Loucy (cell line): ENCODE measurements around the gene RBMS2.
"Not testable (repeated sequence)": the region's sequence is repeated elsewhere in the genome, so short reads cannot be mapped to it uniquely, and the experiment has no call there.

ENCODE experiments used
- H2AFZ ChIP-seq: fragments of 200-600 bp; sonication (generic); 2 replicates; pipeline ENCODE4 v1.6.0; 2016; ENCODE audit warnings: antibody characterized with exemption, mild to moderate bottlenecking, low read length, moderate library complexity
- H3F3A ChIP-seq: fragments of 200-600 bp; 2 replicates; pipeline ENCODE4 v1.6.0; 2016; ENCODE audit warnings: antibody characterized with exemption, low read depth, mild to moderate bottlenecking
- H3K27me3 ChIP-seq: fragments of 200-600 bp; sonication (generic); 2 replicates; pipeline ENCODE4 v1.6.1; 2014; ENCODE audit warnings: low read length, mild to moderate bottlenecking; ENCODE audit not compliant: insufficient read depth, poor library complexity, severe bottlenecking
- H3K36me3 ChIP-seq: fragments of 200-600 bp; sonication (generic); 2 replicates; pipeline ENCODE4 v1.6.1; 2016; ENCODE audit warnings: low read length; ENCODE audit not compliant: insufficient read depth
- H3K4me1 ChIP-seq: fragments of 200-600 bp; sonication (generic); 2 replicates; pipeline ENCODE4 v1.5.1; 2014; ENCODE audit warnings: low read length, mild to moderate bottlenecking; ENCODE audit not compliant: insufficient read depth, poor library complexity, severe bottlenecking
- H3K4me2 ChIP-seq: fragments of 200-600 bp; sonication (generic); 2 replicates; pipeline ENCODE4 v1.6.0; 2014; ENCODE audit warnings: antibody characterized with exemption, low read length, low read depth, mild to moderate bottlenecking; ENCODE audit not compliant: poor library complexity, severe bottlenecking
- H3K4me3 ChIP-seq: fragments of 200-600 bp; sonication (generic); 2 replicates; pipeline ENCODE4 v1.5.1; 2014; ENCODE audit warnings: low read length, mild to moderate bottlenecking, mixed read lengths; ENCODE audit not compliant: poor library complexity, severe bottlenecking
- H3K79me2 ChIP-seq: fragments of 200-600 bp; sonication (generic); 2 replicates; pipeline ENCODE4 v1.6.1; 2014; ENCODE audit warnings: low read length; ENCODE audit not compliant: insufficient read depth
- H3K9ac ChIP-seq: fragments of 200-600 bp; sonication (generic); 2 replicates; pipeline ENCODE4 v1.6.0; 2014; ENCODE audit warnings: mild to moderate bottlenecking, low read depth, low read length, moderate library complexity; ENCODE audit not compliant: poor library complexity, severe bottlenecking
- H3K9me2 ChIP-seq: fragments of 200-600 bp; sonication (generic); replicated peaks from 2 replicates; pipeline ENCODE4 v1.6.1; 2016; ENCODE audit warnings: low read depth, low read length, mixed read lengths
- H3K9me3 ChIP-seq: fragments of 200-600 bp; sonication (generic); 2 replicates; pipeline ENCODE4 v1.6.1; 2014; ENCODE audit warnings: mild to moderate bottlenecking, antibody characterized with exemption, low read length, low read depth; ENCODE audit not compliant: insufficient read depth
- H4K20me1 ChIP-seq: fragments of 200-600 bp; sonication (generic); 2 replicates; pipeline ENCODE4 v1.6.0; 2014; ENCODE audit warnings: antibody characterized with exemption, low read length, mild to moderate bottlenecking; ENCODE audit not compliant: insufficient read depth, poor library complexity, severe bottlenecking
- CTCF ChIP-seq: fragments of 200-600 bp; sonication (generic); conservative IDR thresholded peaks from 2 replicates; pipeline ENCODE4 v1.5.1; 2014; ENCODE audit warnings: mild to moderate bottlenecking, antibody characterized with exemption, low read length
- EZH2phosphoT487 ChIP-seq: fragments of 200-600 bp; IDR thresholded peaks from 2 replicates; pipeline ENCODE4 v1.6.1; 2018; ENCODE audit warnings: antibody characterized with exemption, mild to moderate bottlenecking, moderate library complexity, borderline replicate concordance

The RBMS2 gene

GRCh38 chr12:56572288-56572687, 50.7 kb downstream of the RBMS2 start:
- H3K36me3 ChIP-seq = no peaks in the 10 kb centered on the region
- no peaks in the 10 kb centered on the region for H4K20me1 ChIP-seq
- no peak overlapping the region for H3K9ac ChIP-seq
- TF ChIP-seq CTCF = no peak
- TF ChIP-seq EZH2phosphoT487 = no peak
- no peak overlapping the region for H3K4me2 ChIP-seq
- no peak overlapping the region for H3K4me3 ChIP-seq
- no peaks in the 10 kb centered on the region for H3F3A ChIP-seq
- H3K9me2 ChIP-seq = no peaks in the 10 kb centered on the region
- no peaks in the 10 kb centered on the region for H3K79me2 ChIP-seq
- no peak overlapping the region for H2AFZ ChIP-seq
- no peaks in the 10 kb centered on the region for H3K27me3 ChIP-seq
- no peaks in the 10 kb centered on the region for H3K9me3 ChIP-seq
- peaks cover 14% of the 10 kb centered on the region for H3K4me1 ChIP-seq

- TF ChIP-seq CTCF (no peak), EZH2phosphoT487 (no peak)
- H4K20me1 ChIP-seq = no peaks in the 10 kb centered on the region
- H3K4me2 ChIP-seq = no peak overlapping the region
- H3K4me3 ChIP-seq = no peak overlapping the region
- H3K27me3 ChIP-seq = no peaks in the 10 kb centered on the region
- H3K79me2 ChIP-seq = no peaks in the 10 kb centered on the region
- no peaks in the 10 kb centered on the region for H3F3A ChIP-seq
- no peaks in the 10 kb centered on the region for H3K9me2 ChIP-seq
- peak overlapping the region; percentile 44 for H3K9ac ChIP-seq
- H3K9me3 ChIP-seq = no peaks in the 10 kb centered on the region
- H3K4me1 ChIP-seq = peaks cover 14% of the 10 kb centered on the region
- no peaks in the 10 kb centered on the region for H3K36me3 ChIP-seq
- no peak overlapping the region for H2AFZ ChIP-seq
Observed at GRCh38 chr12:56574210-56574609, 52.6 kb downstream of the RBMS2 start.

- peaks cover 25% of the 10 kb centered on the region for H3K4me1 ChIP-seq
- peaks cover 14% of the 10 kb centered on the region for H3F3A ChIP-seq
- not testable (repeated sequence) for H3K36me3 ChIP-seq, H2AFZ ChIP-seq, H3K27me3 ChIP-seq, H3K9ac ChIP-seq, H3K4me3 ChIP-seq, H3K9me2 ChIP-seq, H4K20me1 ChIP-seq, H3K9me3 ChIP-seq, H3K79me2 ChIP-seq, H3K4me2 ChIP-seq
Observed at GRCh38 chr12:56577248-56577647, 55.6 kb downstream of the RBMS2 start.

- Histone ChIP-seq H3K36me3 (no peaks in the 10 kb centered on the region), H3K4me3 (no peak overlapping the region), H3K27me3 (no peaks in the 10 kb centered on the region), H3K9ac (no peak overlapping the region), H3K4me2 (no peak overlapping the region), H4K20me1 (no peaks in the 10 kb centered on the region), H3K4me1 (peaks cover 36% of the 10 kb centered on the region), H3F3A (peaks cover 14% of the 10 kb centered on the region), H3K9me3 (no peaks in the 10 kb centered on the region), H3K9me2 (no peaks in the 10 kb centered on the region), H3K79me2 (no peaks in the 10 kb centered on the region), H2AFZ (no peak overlapping the region)
- no peak for TF ChIP-seq CTCF
- no peak for TF ChIP-seq EZH2phosphoT487
Observed at GRCh38 chr12:56578983-56579546, 57.4 kb downstream of the RBMS2 start.
